Measurements from ENCODE around the gene SNX13. TPM values are rescaled to one million over a fixed set of nuclear protein-coding genes. Genes with fewer than 3 reads are reported as not detected.

The SNX13 gene
- total and polyA plus RNA-seq, 2 of the 4 experiments (the other 2 are of a cell fraction) = 9.0 to 24.9 TPM

DNA sequence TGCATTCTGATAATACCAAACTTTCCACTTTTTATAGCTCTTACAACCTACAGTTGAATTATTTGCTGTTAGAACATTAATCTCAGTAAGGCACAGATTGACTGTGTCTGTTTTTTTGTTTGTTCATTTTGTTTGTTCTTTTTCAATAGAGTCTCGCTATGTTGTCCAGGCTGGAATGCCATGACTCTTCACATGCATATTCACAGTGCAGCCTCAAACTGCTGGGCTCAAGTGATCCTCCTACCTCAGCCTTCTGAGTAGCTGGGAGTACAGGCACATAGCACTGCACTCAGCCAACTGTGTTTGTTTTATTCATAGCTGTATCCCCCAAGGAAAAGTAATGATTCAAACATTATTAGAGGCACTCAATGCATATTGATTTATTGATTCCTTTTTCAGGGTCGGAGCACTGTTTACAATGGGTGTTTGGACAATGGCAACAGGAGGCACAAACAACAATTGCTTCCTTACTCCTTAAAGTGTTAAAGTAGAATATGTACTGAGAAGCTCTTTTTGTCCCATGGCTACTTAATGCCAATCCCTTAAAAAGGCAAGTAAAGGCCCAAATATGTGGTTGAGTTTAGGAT, 61.1 kb downstream of the SNX13 start:
- H4K5ac ChIP-seq (ENCODE audit: low read depth, low read length) = no peak overlapping the region
- intact Hi-C loops (cut with micrococcal nuclease) = no loop called here
- H3K9me3 ChIP-seq (ENCODE audit: control insufficient read depth, insufficient read depth, low read length) = no peaks in the 10 kb centered on the region
- no peak overlapping the region for H3K23ac ChIP-seq (ENCODE audit: low read depth, low read length)
- no peaks in the 10 kb centered on the region; a peak in 2 of 4 replicates for H3K79me1 ChIP-seq (ENCODE audit: low read depth in 1 of 2, low read length in 2 of 2)
- H4K20me1 ChIP-seq (ENCODE audit: insufficient read depth, low read length) = no peaks in the 10 kb centered on the region
- BruUV-seq (replicated peaks) = no TSS peak
- H3K4ac ChIP-seq (ENCODE audit: low read depth, low read length) = no peak overlapping the region
- H3K4me1 ChIP-seq (ENCODE audit: control insufficient read depth, insufficient read depth, low read length) = no peaks in the 10 kb centered on the region
- H2BK20ac ChIP-seq (ENCODE audit: low read depth, low read length) = no peak overlapping the region
- no peak for TF ChIP-seq CHD1 (IDR thresholded peaks at IDR 0.05; ENCODE audit: low read depth, low read length)
- TF ChIP-seq MXI1 (IDR thresholded peaks at IDR 0.05; ENCODE audit: borderline replicate concordance, low read depth, low read length) = no peak
- no peak for TF ChIP-seq MAZ (IDR thresholded peaks at IDR 0.05; ENCODE audit: borderline replicate concordance, low read depth, low read length)
- no peak for TF ChIP-seq FOS (IDR thresholded peaks at IDR 0.05; ENCODE audit: low read depth, low read length)
- TF ChIP-seq RFX5 (IDR thresholded peaks at IDR 0.05; ENCODE audit: low read depth, low read length) = no peak
- TF ChIP-seq, protein P1, sequence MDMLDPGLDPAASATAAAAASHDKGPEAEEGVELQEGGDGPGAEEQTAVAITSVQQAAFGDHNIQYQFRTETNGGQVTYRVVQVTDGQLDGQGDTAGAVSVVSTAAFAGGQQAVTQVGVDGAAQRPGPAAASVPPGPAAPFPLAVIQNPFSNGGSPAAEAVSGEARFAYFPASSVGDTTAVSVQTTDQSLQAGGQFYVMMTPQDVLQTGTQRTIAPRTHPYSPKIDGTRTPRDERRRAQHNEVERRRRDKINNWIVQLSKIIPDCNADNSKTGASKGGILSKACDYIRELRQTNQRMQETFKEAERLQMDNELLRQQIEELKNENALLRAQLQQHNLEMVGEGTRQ (IDR thresholded peaks at IDR 0.05; ENCODE audit: low read depth, low read length) = no peak
- no peak for TF ChIP-seq SMC3 (IDR thresholded peaks at IDR 0.05; ENCODE audit: low read depth, low read length)
- no peak for TF ChIP-seq NFE2L2 (IDR thresholded peaks at IDR 0.05; ENCODE audit: low read depth, low read length)
- TF ChIP-seq MAFK (IDR thresholded peaks at IDR 0.05; ENCODE audit: low read depth, low read length) = no peak
- no peak overlapping the region for H2BK15ac ChIP-seq (ENCODE audit: low read depth, low read length)
- H3K18ac ChIP-seq (ENCODE audit: low read depth, low read length) = no peak overlapping the region
- H3K27ac ChIP-seq (ENCODE audit: insufficient read depth, low read length) = no peak overlapping the region
- no peak overlapping the region for H2BK120ac ChIP-seq (ENCODE audit: low read depth, low read length)
- no peak overlapping the region for H3K14ac ChIP-seq (replicated peaks; ENCODE audit: low read depth, low read length)
- H3K4me3 ChIP-seq (ENCODE audit: insufficient read depth, low read depth, low read length) = no peak overlapping the region
- in situ Hi-C loops (cut with MboI; ENCODE audit: low sequenced_read_pairs) = no loop called here
- H2BK5ac ChIP-seq (ENCODE audit: low read depth, low read length, poor library complexity, severe bottlenecking) = no peak overlapping the region
- ChIA-PET POLR2A (ENCODE audit: unreplicated experiment) (no interaction called here), CTCF (no interaction called here)
- no peaks in the 10 kb centered on the region for H3K27me3 ChIP-seq (ENCODE audit: control insufficient read depth, insufficient read depth, low read length)
- no peak overlapping the region for H3K4me2 ChIP-seq (ENCODE audit: low read depth, low read length)
- H3K9me1 ChIP-seq (ENCODE audit: insufficient read depth, low read length) = no peaks in the 10 kb centered on the region
- H4K8ac ChIP-seq (ENCODE audit: low read depth in 2 of 2, low read length in 2 of 2) = no peak overlapping the region
- peaks cover 3% of the 10 kb centered on the region; the same call in 1 of the 2 replicates for H3K36me3 ChIP-seq (ENCODE audit: control insufficient read depth, insufficient read depth, low read length)
- H3K9ac ChIP-seq (ENCODE audit: low read depth, low read length) = no peak overlapping the region
- H4K91ac ChIP-seq (ENCODE audit: insufficient read depth, low read depth, low read length) = no peak overlapping the region
- dilution Hi-C loops (cut with HindIII; ENCODE audit: low sequenced_read_pairs, unreplicated experiment) = no loop called here
- ATAC-seq (ENCODE audit: low read depth) = no peak
- H2AFZ ChIP-seq (replicated peaks; ENCODE audit: low read length, poor library complexity) = no peak overlapping the region
- H2AK9ac ChIP-seq (replicated peaks; ENCODE audit: low read depth, low read length, poor library complexity) = no peak overlapping the region
- DNase-seq = no peak
- no peak overlapping the region for H2AK5ac ChIP-seq (ENCODE audit: low read depth, low read length)
- H3K56ac ChIP-seq (ENCODE audit: extremely low read depth, insufficient read depth, low read length) = no peak overlapping the region
- WGBS, 2 experiments (ENCODE audit: extremely low coverage in 2 of 2, insufficient read length in 1 of 2) = 100% methylated on average over 1 of the region's 2 CpGs; no CpG with 5 or more reads in 1 of the 2 experiments
